SK-N-SH (cell line): ENCODE results near the gene SYT6.

Experiments used
- RFX5 ChIP-seq: IDR thresholded peaks from 2 replicates; pipeline ENCODE4 v1.6.1; 2012; ENCODE audit warnings: mild to moderate bottlenecking, improper control_type of control experiment, low read length
- TF ChIP-seq, protein P1 (sequence below): fragments of 200-600 bp; sonication (generic); IDR thresholded peaks from 2 replicates; pipeline ENCODE4 v1.6.1; 2017; ENCODE audit warnings: antibody characterized with exemption, mild to moderate bottlenecking, moderate library complexity
- TF ChIP-seq, protein P2 (sequence below): IDR thresholded peaks from 2 replicates; pipeline ENCODE4 v1.6.1; 2012; ENCODE audit warnings: mild to moderate bottlenecking, low read depth, low read length, moderate library complexity

DNA sequence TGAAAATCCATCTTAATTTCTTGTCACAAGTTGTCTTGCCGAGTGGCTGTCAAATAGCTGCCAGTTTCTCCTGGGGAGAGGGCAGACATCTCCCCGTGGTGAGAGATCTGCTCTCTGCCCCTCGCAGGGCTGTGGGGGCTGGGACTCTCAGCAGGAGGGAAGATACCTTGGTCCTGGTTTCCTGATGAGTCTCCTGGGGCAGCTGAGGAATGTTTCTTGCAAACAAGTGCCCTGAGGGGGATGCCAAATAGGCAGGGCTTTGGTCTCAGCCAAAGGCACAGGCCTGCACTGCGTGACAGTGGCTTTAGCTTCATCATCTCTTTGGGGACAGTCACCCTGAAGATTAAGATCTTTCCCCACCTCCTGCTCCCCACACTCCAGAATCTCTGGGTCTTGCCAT is 40.9 kb downstream of the SYT6 start:
- TF ChIP-seq, protein P1, sequence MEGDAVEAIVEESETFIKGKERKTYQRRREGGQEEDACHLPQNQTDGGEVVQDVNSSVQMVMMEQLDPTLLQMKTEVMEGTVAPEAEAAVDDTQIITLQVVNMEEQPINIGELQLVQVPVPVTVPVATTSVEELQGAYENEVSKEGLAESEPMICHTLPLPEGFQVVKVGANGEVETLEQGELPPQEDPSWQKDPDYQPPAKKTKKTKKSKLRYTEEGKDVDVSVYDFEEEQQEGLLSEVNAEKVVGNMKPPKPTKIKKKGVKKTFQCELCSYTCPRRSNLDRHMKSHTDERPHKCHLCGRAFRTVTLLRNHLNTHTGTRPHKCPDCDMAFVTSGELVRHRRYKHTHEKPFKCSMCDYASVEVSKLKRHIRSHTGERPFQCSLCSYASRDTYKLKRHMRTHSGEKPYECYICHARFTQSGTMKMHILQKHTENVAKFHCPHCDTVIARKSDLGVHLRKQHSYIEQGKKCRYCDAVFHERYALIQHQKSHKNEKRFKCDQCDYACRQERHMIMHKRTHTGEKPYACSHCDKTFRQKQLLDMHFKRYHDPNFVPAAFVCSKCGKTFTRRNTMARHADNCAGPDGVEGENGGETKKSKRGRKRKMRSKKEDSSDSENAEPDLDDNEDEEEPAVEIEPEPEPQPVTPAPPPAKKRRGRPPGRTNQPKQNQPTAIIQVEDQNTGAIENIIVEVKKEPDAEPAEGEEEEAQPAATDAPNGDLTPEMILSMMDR, result no peak
- TF ChIP-seq, protein P2, sequence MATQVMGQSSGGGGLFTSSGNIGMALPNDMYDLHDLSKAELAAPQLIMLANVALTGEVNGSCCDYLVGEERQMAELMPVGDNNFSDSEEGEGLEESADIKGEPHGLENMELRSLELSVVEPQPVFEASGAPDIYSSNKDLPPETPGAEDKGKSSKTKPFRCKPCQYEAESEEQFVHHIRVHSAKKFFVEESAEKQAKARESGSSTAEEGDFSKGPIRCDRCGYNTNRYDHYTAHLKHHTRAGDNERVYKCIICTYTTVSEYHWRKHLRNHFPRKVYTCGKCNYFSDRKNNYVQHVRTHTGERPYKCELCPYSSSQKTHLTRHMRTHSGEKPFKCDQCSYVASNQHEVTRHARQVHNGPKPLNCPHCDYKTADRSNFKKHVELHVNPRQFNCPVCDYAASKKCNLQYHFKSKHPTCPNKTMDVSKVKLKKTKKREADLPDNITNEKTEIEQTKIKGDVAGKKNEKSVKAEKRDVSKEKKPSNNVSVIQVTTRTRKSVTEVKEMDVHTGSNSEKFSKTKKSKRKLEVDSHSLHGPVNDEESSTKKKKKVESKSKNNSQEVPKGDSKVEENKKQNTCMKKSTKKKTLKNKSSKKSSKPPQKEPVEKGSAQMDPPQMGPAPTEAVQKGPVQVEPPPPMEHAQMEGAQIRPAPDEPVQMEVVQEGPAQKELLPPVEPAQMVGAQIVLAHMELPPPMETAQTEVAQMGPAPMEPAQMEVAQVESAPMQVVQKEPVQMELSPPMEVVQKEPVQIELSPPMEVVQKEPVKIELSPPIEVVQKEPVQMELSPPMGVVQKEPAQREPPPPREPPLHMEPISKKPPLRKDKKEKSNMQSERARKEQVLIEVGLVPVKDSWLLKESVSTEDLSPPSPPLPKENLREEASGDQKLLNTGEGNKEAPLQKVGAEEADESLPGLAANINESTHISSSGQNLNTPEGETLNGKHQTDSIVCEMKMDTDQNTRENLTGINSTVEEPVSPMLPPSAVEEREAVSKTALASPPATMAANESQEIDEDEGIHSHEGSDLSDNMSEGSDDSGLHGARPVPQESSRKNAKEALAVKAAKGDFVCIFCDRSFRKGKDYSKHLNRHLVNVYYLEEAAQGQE, result no peak
- no peak for TF ChIP-seq RFX5
